GM19328 (cell line): ENCODE results near the gene PTPRK.
"Not testable (repeated sequence)": the region's sequence is repeated elsewhere in the genome, so short reads cannot be mapped to it uniquely, and the experiment has no call there.

Experiments used
- ATAC-seq: cut with Tn5 transposase; IDR thresholded peaks from one replicate; pipeline ENCODE4 v1.9.1; 2021; ENCODE audit warnings: mild to moderate bottlenecking, moderate library complexity; ENCODE audit not compliant: unreplicated experiment

PTPRK gene

DNA sequence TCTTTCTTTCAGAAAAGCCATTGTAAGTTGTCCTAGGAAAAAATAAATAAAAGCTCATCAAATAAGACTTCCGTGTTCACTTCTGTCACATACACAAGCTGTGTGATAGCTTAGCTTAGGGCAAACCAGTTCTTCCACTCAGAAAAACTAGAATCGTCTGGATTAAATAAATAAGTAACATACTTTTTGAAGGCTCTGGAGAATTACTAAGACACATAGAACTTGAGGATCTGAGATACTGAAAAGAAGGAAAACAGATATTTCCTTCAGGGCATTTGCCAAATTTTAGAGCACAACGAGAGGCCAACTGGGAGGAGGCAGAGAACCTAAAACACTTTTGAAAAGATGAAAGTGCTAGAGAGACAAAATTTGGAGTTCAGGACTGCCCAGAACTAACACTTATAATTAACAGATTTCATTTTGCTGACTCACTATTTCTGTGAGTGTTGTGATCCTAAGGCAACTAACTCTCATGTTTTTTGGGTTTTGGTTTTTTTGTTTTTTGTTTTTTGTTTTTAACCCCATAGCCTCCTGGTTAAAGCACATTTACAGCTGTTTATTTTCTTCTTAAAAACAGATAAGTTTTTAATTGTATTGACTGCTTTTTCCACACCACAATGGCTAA is 580.8 kb downstream of the PTPRK start:
- ATAC-seq, result no peak

DNA sequence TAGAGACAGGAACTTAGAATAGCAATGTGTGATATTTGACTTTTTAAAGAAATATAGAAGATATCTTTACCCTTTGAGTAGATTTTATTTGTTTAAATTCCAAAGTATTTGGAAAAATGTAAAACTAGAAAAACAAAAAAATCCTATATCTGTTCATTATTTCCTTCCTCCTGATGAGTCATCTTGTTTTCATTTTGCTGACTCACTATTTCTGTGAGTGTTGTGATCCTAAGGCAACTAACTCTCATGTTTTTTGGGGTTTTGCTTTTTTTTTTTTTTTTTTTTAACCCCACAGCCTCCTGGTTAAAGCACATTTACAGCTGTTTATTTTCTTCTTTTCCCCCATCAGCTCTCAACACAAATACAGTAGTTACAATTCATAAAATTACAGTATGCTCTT is 581.7 kb downstream of the PTPRK start:
- ATAC-seq, result no peak

DNA sequence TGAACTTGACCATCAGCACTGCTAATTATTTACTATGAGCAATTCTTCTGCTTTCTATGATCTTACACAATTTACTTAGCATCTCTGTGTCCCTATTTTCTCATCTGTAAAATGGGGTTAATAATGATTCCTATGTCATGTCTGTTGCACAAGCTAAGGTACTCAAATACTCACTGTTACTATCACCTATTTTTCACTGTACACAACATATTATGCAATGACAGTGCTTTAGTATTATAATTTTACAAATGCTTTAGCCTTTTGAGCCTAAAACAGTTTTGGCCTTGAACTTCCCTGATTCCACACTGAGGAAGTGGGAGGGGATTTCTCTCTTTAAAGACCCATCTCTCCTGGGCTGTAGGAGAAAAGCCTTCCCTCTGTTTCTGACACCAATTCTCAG is 582.7 kb downstream of the PTPRK start:
- no peak for ATAC-seq

DNA sequence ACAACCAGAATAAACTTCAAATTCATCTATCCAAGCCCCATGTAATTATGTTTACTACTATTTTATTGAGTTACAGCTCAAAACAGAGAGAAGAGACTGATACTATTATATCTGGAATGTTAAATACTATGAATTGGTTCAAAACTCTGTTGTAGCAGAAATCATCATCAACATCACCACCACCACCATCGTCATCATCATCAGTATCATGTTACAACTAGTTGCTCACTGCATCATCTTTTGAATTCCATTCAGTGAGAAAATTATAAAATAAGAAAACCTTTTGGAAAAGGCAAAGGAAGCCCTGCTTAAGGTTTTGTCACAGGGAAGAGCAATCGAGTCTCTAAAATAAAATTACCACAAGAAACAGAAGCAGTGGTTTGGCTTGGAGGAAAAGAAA is 583.3 kb downstream of the PTPRK start:
- no peak for ATAC-seq

DNA sequence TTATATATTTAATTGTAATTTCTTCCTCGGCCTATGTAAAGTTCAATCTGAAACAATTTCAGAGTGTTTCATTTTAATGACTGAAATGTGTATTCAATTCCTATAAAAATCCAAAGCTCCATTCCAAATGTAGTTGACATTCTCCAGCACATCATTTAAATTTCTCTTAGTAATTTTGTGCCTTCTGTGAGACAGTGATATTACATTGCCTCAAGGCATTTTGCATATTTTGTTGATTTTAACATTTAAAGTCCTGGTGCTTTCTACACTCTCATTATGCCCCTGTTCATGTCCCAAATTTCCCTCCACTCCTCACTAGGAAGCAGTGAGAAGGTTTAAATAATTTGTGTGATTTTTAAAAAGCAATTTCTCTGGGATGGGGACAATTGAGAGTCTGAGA is 585.4 kb downstream of the PTPRK start:
- ATAC-seq, result no peak

DNA sequence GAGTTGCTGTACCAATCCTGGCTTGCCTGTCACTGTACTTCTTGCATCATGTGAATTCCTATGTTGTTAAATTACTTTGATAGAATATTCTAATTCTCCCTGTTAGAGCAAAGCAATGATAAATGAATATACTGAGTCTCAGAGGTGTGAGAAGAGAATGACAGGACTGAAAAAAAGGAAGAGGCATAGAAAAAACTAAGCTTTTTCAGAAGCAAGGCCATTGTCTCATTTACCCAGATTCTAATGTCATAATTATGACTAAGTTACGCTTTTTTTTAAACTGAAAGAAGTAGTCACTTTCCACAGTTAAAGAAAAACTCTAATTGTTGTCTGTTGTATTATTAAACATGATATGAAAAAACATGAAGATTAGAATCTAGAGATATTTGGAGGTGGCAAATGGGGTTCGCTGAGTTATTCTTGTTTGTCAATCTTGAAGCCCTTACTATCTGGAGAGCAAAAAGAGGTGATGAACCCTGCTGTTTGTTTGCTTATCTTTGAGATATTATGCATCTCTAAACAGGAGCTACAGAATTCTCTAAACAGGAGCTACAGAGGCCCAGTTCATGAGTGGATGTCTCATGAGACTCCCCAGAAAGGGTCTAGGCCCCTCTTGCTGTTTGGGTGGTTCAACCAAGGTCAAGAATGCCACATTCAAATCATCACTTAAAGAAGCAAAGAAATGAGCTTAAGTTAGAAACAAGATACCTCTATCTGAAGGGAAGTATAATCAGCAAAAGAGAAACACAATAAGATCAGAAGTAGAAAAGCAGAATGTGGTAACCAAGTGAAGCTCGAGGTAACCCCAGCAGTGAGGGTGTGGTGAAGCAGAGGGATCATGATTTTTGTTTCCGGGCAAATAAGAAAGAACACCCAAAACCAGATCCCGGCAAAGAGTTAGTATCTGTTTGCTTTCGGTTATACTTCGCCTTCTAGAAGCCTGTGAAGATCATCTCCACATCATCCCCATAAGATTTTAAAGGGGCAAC is 586.3 kb downstream of the PTPRK start:
- no peak for ATAC-seq

DNA sequence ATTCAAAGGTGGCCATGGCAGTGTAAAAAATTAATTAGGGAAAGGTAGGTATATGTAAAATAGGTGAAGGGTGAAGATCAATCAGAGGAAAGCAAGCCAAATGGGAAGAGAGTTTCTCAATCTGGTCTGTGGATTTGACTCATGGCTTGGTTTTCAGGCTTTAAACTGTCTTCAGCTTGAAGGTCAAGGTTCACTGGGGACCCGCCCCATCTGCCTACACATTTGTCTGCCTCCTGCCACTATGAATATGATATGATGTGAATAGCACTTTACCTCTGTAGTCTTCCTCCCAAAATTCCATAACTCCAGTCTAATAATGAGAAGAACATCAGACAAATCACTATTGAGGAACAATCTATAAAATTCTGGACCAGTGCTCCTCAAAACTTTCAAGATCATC is 587.3 kb downstream of the PTPRK start:
- no peak for ATAC-seq

DNA sequence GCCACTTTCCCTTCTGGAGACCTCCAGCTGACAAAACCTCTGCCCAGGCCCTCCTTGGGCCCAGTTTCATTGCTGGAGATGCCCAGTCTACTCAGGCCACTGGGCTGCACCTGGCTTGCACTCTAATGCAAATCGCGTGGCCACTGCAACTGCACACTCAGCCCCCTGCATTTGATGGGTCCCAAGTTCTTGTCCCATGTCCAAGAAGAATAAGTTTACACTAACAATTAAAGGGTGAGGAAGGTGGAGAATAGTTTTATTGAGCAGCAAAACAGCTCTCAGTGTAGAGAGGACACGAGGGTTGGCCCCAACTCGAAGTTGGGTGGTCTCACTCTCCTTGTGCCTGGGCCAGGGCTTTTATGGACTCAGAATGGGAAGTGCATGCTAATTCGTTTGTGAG is 587.7 kb downstream of the PTPRK start:
- ATAC-seq, result no peak

DNA sequence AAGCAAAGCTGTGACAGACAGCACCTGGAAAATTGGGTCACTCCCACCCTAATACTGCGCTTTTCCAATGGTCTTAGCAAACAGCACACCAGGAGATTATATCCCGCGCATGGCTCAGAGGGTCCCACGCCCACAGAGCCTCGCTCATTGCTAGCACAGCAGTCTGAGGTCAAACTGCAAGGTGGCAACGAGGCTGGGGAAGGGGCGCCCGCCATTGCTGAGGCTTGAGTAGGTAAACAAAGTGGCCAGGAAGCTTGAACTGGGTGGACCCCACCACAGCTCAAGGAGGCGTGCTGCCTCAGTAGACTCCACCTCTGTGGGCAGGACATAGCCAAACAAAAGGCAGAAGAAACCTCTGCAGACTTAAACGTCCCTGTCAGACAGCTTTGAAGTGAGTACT is 594.0 kb downstream of the PTPRK start:
- ATAC-seq, result not testable (repeated sequence)

DNA sequence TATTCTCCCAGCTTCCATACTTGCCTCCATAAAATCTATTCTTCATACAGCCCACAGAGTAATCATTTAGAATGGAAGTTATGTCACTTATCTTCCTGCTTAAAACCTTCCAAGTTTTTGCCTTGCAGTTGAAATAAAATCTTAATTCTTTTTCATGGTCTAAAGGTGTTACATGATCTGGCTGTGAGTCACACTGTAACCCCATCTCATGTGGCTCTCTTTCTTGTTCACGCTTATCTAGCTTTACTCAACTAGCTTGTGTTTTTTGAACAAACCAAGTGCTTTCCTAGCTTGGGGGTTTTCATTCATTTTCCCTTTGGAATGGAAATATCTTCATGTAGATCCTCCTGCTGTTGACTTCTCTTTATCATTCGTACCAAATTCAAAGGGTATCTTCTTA is 596.0 kb downstream of the PTPRK start:
- no peak for ATAC-seq

DNA sequence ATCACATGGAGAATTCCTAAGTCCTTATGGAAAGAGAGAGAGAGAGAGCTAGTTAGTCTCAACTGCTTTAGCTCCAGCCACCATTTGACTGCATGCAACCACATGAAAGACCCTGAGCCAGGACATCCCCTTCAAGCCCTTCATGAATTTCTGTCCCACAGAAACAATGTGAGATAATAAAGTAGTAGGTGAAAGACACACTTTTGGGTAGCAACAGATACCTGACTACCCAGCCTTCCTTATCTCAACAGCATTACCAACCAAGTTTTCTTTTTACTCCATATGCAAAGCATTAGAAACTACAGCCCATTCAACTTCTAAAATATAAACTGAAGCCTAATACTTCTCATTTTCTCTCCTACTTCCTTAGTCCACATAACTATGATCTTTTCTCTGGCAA is 596.4 kb downstream of the PTPRK start:
- ATAC-seq, result no peak

DNA sequence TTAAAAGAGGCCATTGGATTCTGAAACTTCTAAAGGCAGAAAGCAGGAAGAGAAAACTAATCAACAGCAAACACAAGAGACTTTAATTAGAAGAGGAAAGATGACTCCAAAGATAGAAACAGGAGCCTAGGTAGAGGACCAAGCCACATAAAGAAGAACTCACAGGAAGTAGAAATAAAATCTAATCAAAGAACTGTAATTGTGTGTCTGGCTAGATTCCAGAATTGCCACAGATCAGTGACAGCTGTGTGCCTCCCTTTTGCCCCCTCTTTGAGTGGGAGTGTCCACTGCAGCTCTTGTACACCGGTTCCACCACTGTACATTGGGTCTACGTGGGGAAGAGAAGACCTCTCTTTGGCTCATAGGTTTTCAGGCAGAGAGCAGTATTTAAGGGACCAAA is 597.3 kb downstream of the PTPRK start:
- no peak for ATAC-seq

DNA sequence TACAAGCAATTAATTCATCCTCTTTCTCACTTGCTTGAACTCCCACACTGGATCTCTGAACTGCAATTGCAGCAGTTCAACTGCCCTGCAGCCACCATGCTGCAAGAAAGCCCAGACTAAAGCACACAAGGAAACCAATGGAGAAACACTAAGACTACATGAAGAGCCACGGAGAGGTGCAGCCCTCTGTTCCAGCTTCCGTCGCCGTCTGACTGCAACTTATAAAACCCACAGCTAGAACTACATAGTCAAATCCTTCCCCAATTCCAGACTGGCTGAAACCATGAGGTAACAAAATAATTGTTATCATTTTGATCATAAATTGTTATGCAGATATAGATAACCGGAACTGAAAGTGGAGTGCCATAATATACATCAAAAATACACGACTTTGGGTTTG is 598.4 kb downstream of the PTPRK start:
- ATAC-seq, result no peak

DNA sequence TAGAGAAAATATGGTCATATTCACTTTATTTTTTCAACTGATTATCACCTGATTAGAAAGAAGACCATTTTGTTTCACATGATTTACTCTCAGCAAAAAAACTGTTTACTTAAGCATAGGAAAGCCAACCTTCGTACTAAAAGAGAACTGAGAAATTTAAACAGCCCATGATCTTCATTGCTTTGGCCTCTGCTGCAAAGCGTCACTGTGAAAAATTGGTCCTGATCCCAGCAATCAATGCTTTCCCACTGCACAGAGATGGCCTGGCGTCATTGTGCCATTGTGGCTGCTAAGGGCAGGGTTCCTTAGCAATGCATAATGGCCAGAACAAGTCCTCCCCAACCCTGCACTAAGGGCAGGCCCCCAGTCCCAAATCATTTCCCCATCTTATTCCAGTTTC is 599.6 kb downstream of the PTPRK start:
- no peak for ATAC-seq
